Body of pancreas (tissue), 4 donors: Measurements from ENCODE around the gene BTBD10. TPM values are rescaled to one million over a fixed set of nuclear protein-coding genes. Genes with fewer than 3 reads are reported as not detected.

Experiments used
- ATAC-seq: fragments of 150-250 bp; one replicate; pipeline ENCODE4 v1.9.1; 2016
- DNase-seq, 4 donors: peaks; one replicate each; pipeline ENCODE4 v3.0.0-alpha.2; 2019
- H3K27ac ChIP-seq, 4 donors: fragments of 200-600 bp; sonication (generic); 1 replicate in 3 of 4; 2 replicates in 1 of 4; pipeline versions ENCODE4 v1.5.1 to v1.6.1; 2016 to 2019; ENCODE audit warnings: mild to moderate bottlenecking in 1 of 4, mixed read lengths in 1 of 4, moderate library complexity in 1 of 4
- H3K27me3 ChIP-seq, 2 donors: fragments of 200-600 bp; sonication (generic); one replicate each; pipeline ENCODE4 v1.6.0; 2016; ENCODE audit warnings: mild to moderate bottlenecking in 1 of 2
- H3K36me3 ChIP-seq, 2 donors: fragments of 200-600 bp; sonication (generic); replicated peaks in 1 of 2; 2 replicates each; pipeline ENCODE4 v1.5.1; 2016; ENCODE audit warnings: low read depth in 2 of 2; ENCODE audit not compliant: insufficient read depth in 1 of 2
- H3K4me1 ChIP-seq: fragments of 200-600 bp; sonication (generic); one replicate; pipeline ENCODE4 v1.6.0; 2016
- H3K4me3 ChIP-seq, 2 donors: fragments of 200-600 bp; sonication (generic); 1 replicate in 1 of 2; 2 replicates in 1 of 2; pipeline ENCODE4 v1.5.1; 2016 to 2019
- H3K9me3 ChIP-seq, 3 donors: fragments of 200-600 bp; sonication (generic); 1 replicate in 2 of 3; 2 replicates in 1 of 3; pipeline ENCODE4 v1.5.1; 2016
- POLR2A ChIP-seq, 3 donors: fragments of 450-650 bp; IDR thresholded peaks; one replicate each; pipeline ENCODE4 v1.6.1; 2016; ENCODE audit warnings: antibody characterized with exemption in 3 of 3, mild to moderate bottlenecking in 2 of 3
- WGBS, 2 donors: methylation state at CpG; one replicate each; pipeline ENCODE4 v1.1.5; 2017; 5-methylcytosine and 5-hydroxymethylcytosine counted together
- intact Hi-C: fragments of 100-400 bp; cut with DNase I; formaldehyde crosslinking; loops from one replicate; pipeline ENCODE4 v1.15.1; 2023
- total RNA-seq, 2 donors: library from RNA; depleted of rRNA; stranded (reverse); fragments of >200 nt; gene quantifications; one replicate each; pipeline ENCODE4 v1.1.0, GENCODE V29; 2016
- TF ChIP-seq, protein P1 (sequence below), 7 experiments: fragments of 450-650 bp in 4 of 7; fragments of 200-600 bp in 3 of 7; sonication (generic) in 3 of 7; IDR thresholded peaks; one replicate each; pipeline ENCODE4 v1.5.1; 2016 to 2019; ENCODE audit warnings: antibody characterized with exemption in 7 of 7

The BTBD10 gene
- total RNA-seq, 2 donors from 2014 or later: 14.2 to 17.1 TPM

GRCh38 chr11:13339195-13340153 is 123.5 kb downstream of the BTBD10 start:
- no peaks in the 10 kb centered on the region for H3K36me3 ChIP-seq
- no peaks in the 10 kb centered on the region for H3K27me3 ChIP-seq
- H3K4me3 ChIP-seq: no peak overlapping the region
- peak overlapping the region in 1 of 4 donors; percentile 32 for H3K27ac ChIP-seq
- WGBS, 2 donors: 45% methylated on average over 11 of the region's 11 CpGs
- DNase-seq (peak in 1 of 4 donors; percentile 24), ATAC-seq (peak; percentile 54)
- TF ChIP-seq, protein P1, sequence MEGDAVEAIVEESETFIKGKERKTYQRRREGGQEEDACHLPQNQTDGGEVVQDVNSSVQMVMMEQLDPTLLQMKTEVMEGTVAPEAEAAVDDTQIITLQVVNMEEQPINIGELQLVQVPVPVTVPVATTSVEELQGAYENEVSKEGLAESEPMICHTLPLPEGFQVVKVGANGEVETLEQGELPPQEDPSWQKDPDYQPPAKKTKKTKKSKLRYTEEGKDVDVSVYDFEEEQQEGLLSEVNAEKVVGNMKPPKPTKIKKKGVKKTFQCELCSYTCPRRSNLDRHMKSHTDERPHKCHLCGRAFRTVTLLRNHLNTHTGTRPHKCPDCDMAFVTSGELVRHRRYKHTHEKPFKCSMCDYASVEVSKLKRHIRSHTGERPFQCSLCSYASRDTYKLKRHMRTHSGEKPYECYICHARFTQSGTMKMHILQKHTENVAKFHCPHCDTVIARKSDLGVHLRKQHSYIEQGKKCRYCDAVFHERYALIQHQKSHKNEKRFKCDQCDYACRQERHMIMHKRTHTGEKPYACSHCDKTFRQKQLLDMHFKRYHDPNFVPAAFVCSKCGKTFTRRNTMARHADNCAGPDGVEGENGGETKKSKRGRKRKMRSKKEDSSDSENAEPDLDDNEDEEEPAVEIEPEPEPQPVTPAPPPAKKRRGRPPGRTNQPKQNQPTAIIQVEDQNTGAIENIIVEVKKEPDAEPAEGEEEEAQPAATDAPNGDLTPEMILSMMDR (IDR thresholded peaks at IDR 0.05): no peak
- H3K9me3 ChIP-seq: no peaks in the 10 kb centered on the region
- intact Hi-C loops: loop anchor here (10.0 kb wide), 1 partner anchor 375 kb away; no protein-coding TSS in a partner anchor
- H3K4me1 ChIP-seq: peaks cover 35% of the 10 kb centered on the region

- intact Hi-C loops: no loop called here
- H3K4me3 ChIP-seq: no peak overlapping the region
Measured at GRCh38 chr11:13338427-13339069, 124.5 kb downstream of the BTBD10 start.

GRCh38 chr11:13338019-13338426 is 125.0 kb downstream of the BTBD10 start:
- Histone ChIP-seq H3K4me3 (no peak overlapping the region), H3K4me1 (peaks cover 48% of the 10 kb centered on the region), H3K36me3 (no peaks in the 10 kb centered on the region), H3K9me3 (no peaks in the 10 kb centered on the region), H3K27me3 (no peaks in the 10 kb centered on the region), H3K27ac (no peak overlapping the region)
- ATAC-seq (no peak), DNase-seq (no peak)
- WGBS, 2 donors: 28% methylated on average over 5 of the region's 5 CpGs
- TF ChIP-seq POLR2A (IDR thresholded peaks at IDR 0.05): no peak
- TF ChIP-seq, protein P1 (IDR thresholded peaks at IDR 0.05): no peak
- intact Hi-C loops: no loop called here

More at GRCh38 chr11:13338427-13339069, 124.5 kb downstream of the BTBD10 start:
- DNase-seq: no peak
- no peak for ATAC-seq
- Histone ChIP-seq H3K9me3 (no peaks in the 10 kb centered on the region), H3K36me3 (no peaks in the 10 kb centered on the region), H3K4me1 (peaks cover 42% of the 10 kb centered on the region), H3K27ac (no peak overlapping the region), H3K27me3 (no peaks in the 10 kb centered on the region)
- WGBS, 2 donors: 76 to 79% methylated on average over 9 of the region's 9 CpGs
- TF ChIP-seq, protein P1 (IDR thresholded peaks at IDR 0.05): no peak
- no peak for TF ChIP-seq POLR2A (IDR thresholded peaks at IDR 0.05)

Other genes starting within 250 kb of the BTBD10 start
- gene BMAL1, start 185.4 kb downstream of the BTBD10 start, total RNA-seq: 10 to 100 TPM; 19.5 to 35.3 TPM
- gene PTH, start 32.8 kb upstream of the BTBD10 start, total RNA-seq: not detected
- 10 to 100 TPM; 40.2 to 43.2 TPM for gene FAR1, start 205.4 kb upstream of the BTBD10 start, total RNA-seq